K562 (cell line): ENCODE results near the gene MAPRE2. TPM values are rescaled to one million over a fixed set of nuclear protein-coding genes. Genes with fewer than 3 reads are reported as not detected.

Experiments
- ATAC-seq: fragments of 200-7000 bp; cut with Tn5 transposase; 3 replicates; pipeline ENCODE4 v1.9.1; 2020; ENCODE audit warnings: moderate library complexity
- BruUV-seq: library from RNA; stranded (reverse); fragments of 400-500 nt; replicated peaks from 2 replicates; lab custom pipeline; 2021; lab: Mats Ljungman, UMichigan
- CTCF ChIA-PET: fragments of 300-600 bp; formaldehyde crosslinking; extraction: SDS; loops from one replicate; lab custom pipeline; 2021; ENCODE audit warnings: low intra/inter-chr PET ratio; lab: Yijun Ruan, JAX
- POLR2A ChIA-PET: fragments of 300-600, 350-650 bp; sonication (Branson Sonifier 250); formaldehyde crosslinking; extraction: SDS; loops from one replicate; lab custom pipeline; 2021; ENCODE audit warnings: antibody characterized with exemption, inconsistent platforms; lab: Yijun Ruan, JAX
- DNase-seq, 4 experiments: peaks; one replicate each; pipeline versions ENCODE4 v3.0.0 to v3.0.0-alpha.2; 2011 to 2018; ENCODE audit warnings: low spot score in 3 of 4, mixed read lengths in 3 of 4; ENCODE audit errors: extremely low read depth in 1 of 4
- FAIRE-seq: peaks from 2 replicates; lab custom pipeline; 2011; peaks lifted over from hg19 to GRCh38; lab: Jason Lieb, UNC
- H2AFZ ChIP-seq: 2 replicates; pipeline ENCODE4 v1.6.0; 2011; ENCODE audit warnings: low read depth, low read length, control low read depth, inconsistent platforms
- H3K27ac ChIP-seq: fragments of 200-600 bp; 3 replicates; pipeline ENCODE4 v1.8.0; 2011; ENCODE audit warnings: low read depth, mild to moderate bottlenecking, control low read depth, inconsistent platforms, low read length, moderate library complexity, mixed read lengths; ENCODE audit errors: extremely low read depth
- H3K27me3 ChIP-seq, 2 experiments: fragments of 300-600 bp in 1 of 2; 2 replicates in 1 of 2; 3 replicates in 1 of 2; pipeline versions ENCODE4 v1.6.0 to v1.8.0; 2011; ENCODE audit warnings: inconsistent platforms in 2 of 2, low read length in 2 of 2, mild to moderate bottlenecking in 1 of 2, mixed read lengths in 1 of 2, moderate library complexity in 1 of 2; ENCODE audit not compliant: control insufficient read depth in 2 of 2, insufficient read depth in 2 of 2
- H3K36me3 ChIP-seq: fragments of 300-600 bp; 3 replicates; pipeline ENCODE4 v1.8.0; 2011; ENCODE audit warnings: mild to moderate bottlenecking, low read length, inconsistent platforms; ENCODE audit not compliant: control insufficient read depth, insufficient read depth
- H3K4me1 ChIP-seq, 2 experiments: fragments of 200-600 bp in 1 of 2; replicated peaks in 1 of 2; 2 replicates in 1 of 2; 3 replicates in 1 of 2; pipeline versions ENCODE4 v1.5.1 to v1.8.0; 2011; ENCODE audit warnings: inconsistent platforms in 2 of 2, low read length in 2 of 2, mild to moderate bottlenecking in 1 of 2, mixed read lengths in 1 of 2, moderate library complexity in 1 of 2; ENCODE audit not compliant: control insufficient read depth in 2 of 2, insufficient read depth in 2 of 2
- H3K4me2 ChIP-seq: 2 replicates; pipeline ENCODE4 v1.6.1; 2011; ENCODE audit warnings: low read length, control low read depth, inconsistent platforms, mixed read lengths; ENCODE audit not compliant: insufficient read depth
- H3K4me3 ChIP-seq: fragments of 200-600 bp; sonication (generic), shearing (Covaris generic); 2 replicates; pipeline ENCODE4 v1.5.1; 2016; ENCODE audit warnings: control low read depth, inconsistent platforms
- H3K79me2 ChIP-seq: fragments of 200-600 bp; 3 replicates; pipeline ENCODE4 v1.8.0; 2011; ENCODE audit warnings: low read length, inconsistent platforms; ENCODE audit not compliant: control insufficient read depth, insufficient read depth
- H3K9ac ChIP-seq, 2 experiments: 2 replicates each; pipeline versions ENCODE4 v1.6.0 to v1.6.1; 2011; ENCODE audit warnings: low read depth in 2 of 2, low read length in 2 of 2, control low read depth in 1 of 2, inconsistent platforms in 1 of 2, mild to moderate bottlenecking in 1 of 2, mixed read lengths in 1 of 2; ENCODE audit not compliant: insufficient read depth in 1 of 2
- H3K9me1 ChIP-seq: one replicate; pipeline ENCODE4 v1.6.0; 2011; ENCODE audit warnings: inconsistent platforms, mild to moderate bottlenecking, low read length, moderate library complexity; ENCODE audit not compliant: control insufficient read depth, insufficient read depth
- H3K9me3 ChIP-seq: replicated peaks from 2 replicates; pipeline ENCODE4 v1.5.1; 2011; ENCODE audit warnings: low read depth, low read length, inconsistent platforms; ENCODE audit not compliant: control insufficient read depth, insufficient read depth
- H4K20me1 ChIP-seq: replicated peaks from 2 replicates; pipeline ENCODE4 v1.6.1; 2011; ENCODE audit warnings: low read length, inconsistent platforms, mixed read lengths; ENCODE audit not compliant: control insufficient read depth, insufficient read depth
- ATF3 ChIP-seq, 2 experiments: fragments of 450-650 bp in 1 of 2; sonication (generic) in 1 of 2; formaldehyde crosslinking in 1 of 2; IDR thresholded peaks in 1 of 2; conservative IDR thresholded peaks in 1 of 2; 2 replicates each; pipeline versions ENCODE4 v1.6.1 to v1.8.1; 2016 to 2023; ENCODE audit warnings: mild to moderate bottlenecking in 2 of 2, moderate library complexity in 2 of 2, inconsistent platforms in 1 of 2, missing genetic modification reagents in 1 of 2
- FOSL1 ChIP-seq: fragments of 200-800 bp; sonication (Bioruptor generic); conservative IDR thresholded peaks from 2 replicates; pipeline ENCODE4 v1.6.1; 2016; ENCODE audit warnings: missing genetic modification characterization, missing compliant biosample characterization
- HNRNPL ChIP-seq: fragments of 200-400 bp; formaldehyde crosslinking; IDR thresholded peaks from 2 replicates; pipeline ENCODE4 v1.6.1; 2017; ENCODE audit warnings: low read depth, mild to moderate bottlenecking, low read length
- JUN ChIP-seq, 2 experiments: sonication (generic) in 1 of 2; formaldehyde crosslinking in 1 of 2; IDR thresholded peaks; 2 replicates each; pipeline versions ENCODE4 v1.6.1 to v1.8.0; 2012 to 2022; ENCODE audit warnings: borderline replicate concordance in 2 of 2, mild to moderate bottlenecking in 2 of 2, improper control_type of control experiment in 1 of 2, low read depth in 1 of 2, low read length in 1 of 2, missing genetic modification reagents in 1 of 2
- JUND ChIP-seq, 2 experiments: IDR thresholded peaks; 2 replicates in 1 of 2; 3 replicates in 1 of 2; pipeline ENCODE4 v1.6.1; 2011; ENCODE audit warnings: borderline replicate concordance in 2 of 2, low read depth in 2 of 2, low read length in 2 of 2, improper control_type of control experiment in 1 of 2, missing biosample characterization in 1 of 2, missing genetic modification characterization in 1 of 2, missing genetic modification reagents in 1 of 2
- MEIS2 ChIP-seq: fragments of 450-650 bp; IDR thresholded peaks from 2 replicates; pipeline ENCODE4 v1.6.1; 2014; ENCODE audit warnings: mild to moderate bottlenecking; ENCODE audit not compliant: partially characterized antibody
- PKNOX1 ChIP-seq: fragments of 450-650 bp; IDR thresholded peaks from 2 replicates; pipeline ENCODE4 v1.6.1; 2016
- TAF7 ChIP-seq: fragments of 450-650 bp; IDR thresholded peaks from 2 replicates; pipeline ENCODE4 v1.6.1; 2016; ENCODE audit warnings: missing genetic modification characterization, missing compliant biosample characterization
- ZNF197 ChIP-seq: fragments of 200-800 bp; sonication (Bioruptor generic); IDR thresholded peaks from 2 replicates; pipeline ENCODE4 v1.6.1; 2016; ENCODE audit warnings: low read depth, missing genetic modification characterization, missing compliant biosample characterization
- ZNF354B ChIP-seq: fragments of 250-450 bp; sonication (Bioruptor Pico); IDR thresholded peaks from 2 replicates; pipeline ENCODE4 v1.4.0; 2020
- ZNF699 ChIP-seq: fragments of 250-450 bp; sonication (Bioruptor Pico); IDR thresholded peaks from 2 replicates; pipeline ENCODE4 v1.8.0; 2021; ENCODE audit warnings: mild to moderate bottlenecking, moderate library complexity; ENCODE audit not compliant: insufficient replicate concordance
- ZSCAN29 ChIP-seq: fragments of 450-650 bp; IDR thresholded peaks from 2 replicates; pipeline ENCODE4 v1.6.1; 2017
- WGBS: fragments of 100-300 bp; shearing (Covaris generic); methylation state at CpG from one replicate; pipeline ENCODE4 v1.1.6; 2016; ENCODE audit warnings: low coverage, mixed read lengths; ENCODE audit not compliant: insufficient coverage; ENCODE audit errors: missing lambda C conversion rate; 5-methylcytosine and 5-hydroxymethylcytosine counted together
- in situ Hi-C: fragments of 300-500 bp; cut with MboI; formaldehyde crosslinking; loops from 4 replicates; pipeline ENCODE4 v1.15.0; 2018; ENCODE audit warnings: inconsistent platforms, mixed read lengths
- intact Hi-C: fragments of 100-400 bp; cut with micrococcal nuclease; formaldehyde crosslinking; loops from 2 replicates; pipeline ENCODE4 v1.14.2; 2022
- polyA plus RNA-seq, 8 experiments: library from polyadenylated mRNA; depleted of rRNA in 4 of 8; stranded (reverse) in 5 of 8; unstranded in 3 of 8; fragments of >200 nt; fragmentation: Nextera tagmentation in 2 of 8; fragmentation: Illumina TruSeq in 1 of 8; extraction: Ambion mirVana in 2 of 8; extraction: Trizol in 1 of 8; gene quantifications; 2 replicates each; pipeline versions ENCODE4 v1.2.1 to v1.2.3, GENCODE V29; 2011 to 2014; ENCODE audit warnings: inconsistent platforms in 1 of 8, missing spikeins in 1 of 8
- total RNA-seq, 7 experiments: library from RNA; depleted of rRNA in 6 of 7; stranded (reverse); fragments of >200 nt in 6 of 7; fragmentation: Illumina TruSeq in 2 of 7; extraction: Trizol in 2 of 7; gene quantifications; 2 replicates each; pipeline versions ENCODE4 v1.2.1 to v1.2.3, GENCODE V29; 2011 to 2021; ENCODE audit warnings: low replicate concordance in 1 of 7

Gene MAPRE2
- total and polyA plus RNA-seq, 9 of the 15 experiments (the other 6 are each of a cell fraction or from before 2014, with no cell fraction given) = 32.3 to 70.7 (median 40.7) TPM

- no peak overlapping the region for H3K4me2 ChIP-seq
- ChIA-PET POLR2A (interaction anchor here (1.6 kb wide), 1 partner anchor 8 kb away, joined by 4 read pairs; no protein-coding TSS in a partner anchor), CTCF (no interaction called here)
- H4K20me1 ChIP-seq = no peaks in the 10 kb centered on the region
- H3K9ac ChIP-seq = no peak overlapping the region
- no peaks in the 10 kb centered on the region for H3K9me1 ChIP-seq
- TF ChIP-seq JUN (IDR thresholded peaks at IDR 0.05; ENCODE audit: borderline replicate concordance, low read depth, low read length) (peak; percentile 56; the same call in 1 of the 2 replicates), JUN (CRISPR knock-in tag; IDR thresholded peaks at IDR 0.05; ENCODE audit: borderline replicate concordance) (no peak), MEIS2 (peak; percentile 7), TAF7 (tag) (no peak), ATF3 (IDR thresholded peaks at IDR 0.05) (peak; percentile 85), ATF3 (CRISPR knock-in tag; conservative IDR thresholded peaks at IDR 0.05) (no peak), ZNF354B (CRISPR knock-in tag) (no peak), PKNOX1 (peak; percentile 37), ZSCAN29 (no peak), ZNF699 (CRISPR knock-in tag) (no peak), HNRNPL (no peak), FOSL1 (tag) (peak; percentile 71), ZNF197 (no peak), JUND (IDR thresholded peaks at IDR 0.05; ENCODE audit: borderline replicate concordance, low read depth, low read length) (peak; percentile 72), JUND (tag; IDR thresholded peaks at IDR 0.05; ENCODE audit: borderline replicate concordance, low read depth, low read length) (peak; percentile 64; the same call in 1 of the 3 replicates)
- no peaks in the 10 kb centered on the region for H3K36me3 ChIP-seq
- intact Hi-C loops (no loop called here), in situ Hi-C loops (no loop called here)
- peaks cover 2 to 7% of the 10 kb centered on the region in 2 experiments; a peak in 3 of 5 replicates for H3K4me1 ChIP-seq
- H2AFZ ChIP-seq = no peak overlapping the region; the same call in 1 of the 2 replicates
- BruUV-seq = no TSS peak
- H3K9me3 ChIP-seq = no peaks in the 10 kb centered on the region; the same call in 1 of the 2 replicates
- ATAC-seq = no peak; the same call in 2 of the 3 replicates
- FAIRE-seq = no peak
- H3K27me3 ChIP-seq = no peaks in the 10 kb centered on the region; a peak in 1 of 5 replicates
- H3K27ac ChIP-seq = no peak overlapping the region
- no peak overlapping the region for H3K4me3 ChIP-seq
- WGBS = 12% methylated on average over 3 of the region's 3 CpGs
- no peak for DNase-seq
- no peaks in the 10 kb centered on the region for H3K79me2 ChIP-seq
Measured at GRCh38 chr18:35178260-35178659, 137.0 kb downstream of the MAPRE2 start.
